Measurements from ENCODE around the gene SGTB.
"Not testable (repeated sequence)": the region's sequence is repeated elsewhere in the genome, so short reads cannot be mapped to it uniquely, and the experiment has no call there.

SGTB gene

GRCh38 chr5:65721720-65722574 is at the start of gene SGTB, which contains the start of gene NLN:
Gene SGTB, minus strand, starts transcription at chr5:65722109. Its CDS starts 1,302 bp downstream, at chr5:65720807.
Gene NLN, plus strand, starts transcription at chr5:65722205. Its CDS starts 169 bp downstream, at chr5:65722374.
- peak; percentile 78 for DNase-seq

GRCh38 chr5:65771266-65771665 is 49.4 kb upstream of the SGTB start:
- DNase-seq, result no peak

- DNase-seq, result peak; percentile 93
Measured at GRCh38 chr5:65769539-65769938, 47.6 kb upstream of the SGTB start.

GRCh38 chr5:65768723-65769346 is 46.9 kb upstream of the SGTB start:
- DNase-seq, result no peak

- no peak for DNase-seq
Measured at GRCh38 chr5:65767565-65767964, 45.7 kb upstream of the SGTB start.

- DNase-seq, result no peak
Measured at GRCh38 chr5:65766781-65767180, 44.9 kb upstream of the SGTB start.

GRCh38 chr5:65766175-65766574 is 44.3 kb upstream of the SGTB start:
- DNase-seq, result no peak

- DNase-seq, result no peak
Measured at GRCh38 chr5:65765582-65765981, 43.7 kb upstream of the SGTB start.

GRCh38 chr5:65762234-65762633 is 40.3 kb upstream of the SGTB start:
- no peak for DNase-seq

- peak; percentile 72 for DNase-seq
Measured at GRCh38 chr5:65760504-65761275, 38.8 kb upstream of the SGTB start.

GRCh38 chr5:65758546-65759144 is 36.7 kb upstream of the SGTB start:
- DNase-seq, result no peak

GRCh38 chr5:65753189-65753588 is 31.3 kb upstream of the SGTB start:
- no peak for DNase-seq

GRCh38 chr5:65750938-65751337 is 29.0 kb upstream of the SGTB start:
- no peak for DNase-seq

- DNase-seq, result no peak
Measured at GRCh38 chr5:65749956-65750355, 28.0 kb upstream of the SGTB start.

GRCh38 chr5:65749221-65749844 is 27.4 kb upstream of the SGTB start:
- DNase-seq, result no peak

- DNase-seq, result peak; percentile 90
Measured at GRCh38 chr5:65742565-65743231, 20.8 kb upstream of the SGTB start.

- no peak for DNase-seq
Measured at GRCh38 chr5:65739162-65739561, 17.3 kb upstream of the SGTB start.

- DNase-seq, result no peak
Measured at GRCh38 chr5:65738305-65738704, 16.4 kb upstream of the SGTB start.

- no peak for DNase-seq
Measured at GRCh38 chr5:65737842-65738241, 15.9 kb upstream of the SGTB start.

- no peak for DNase-seq
Measured at GRCh38 chr5:65736011-65736410, 14.1 kb upstream of the SGTB start.

- no peak for DNase-seq
Measured at GRCh38 chr5:65734921-65735320, 13.0 kb upstream of the SGTB start.

GRCh38 chr5:65734196-65734775 is 12.4 kb upstream of the SGTB start:
- DNase-seq, result not testable (repeated sequence)

Data from fibroblast of upper back skin (primary cell).